Spleen (tissue), 11 donors: ENCODE data around the gene RNGTT. TPM values are rescaled to one million over a fixed set of nuclear protein-coding genes. Genes with fewer than 3 reads are reported as not detected.

Source experiments
- DNase-seq: peaks from one replicate; pipeline ENCODE4 v3.0.0-alpha.2; 2020
- H3K27ac ChIP-seq, 8 donors: fragments of 200-600 bp; sonication (generic) in 7 of 8; 1 replicate in 4 of 8; 2 replicates in 4 of 8; pipeline versions ENCODE4 v1.5.0 to v1.8.0; 2016 to 2021; ENCODE audit warnings: inconsistent platforms in 4 of 8, mild to moderate bottlenecking in 4 of 8, moderate library complexity in 1 of 8
- H3K27me3 ChIP-seq, 7 donors: fragments of 200-600 bp; sonication (generic) in 6 of 7; replicated peaks in 1 of 7; 1 replicate in 4 of 7; 2 replicates in 3 of 7; pipeline versions ENCODE4 v1.5.0 to v1.8.0; 2016 to 2021; ENCODE audit warnings: inconsistent platforms in 3 of 7, mild to moderate bottlenecking in 1 of 7
- H3K36me3 ChIP-seq, 6 donors: fragments of 200-600 bp; sonication (generic) in 5 of 6; 1 replicate in 4 of 6; 2 replicates in 2 of 6; pipeline versions ENCODE4 v1.5.0 to v1.8.0; 2016 to 2021; ENCODE audit warnings: inconsistent platforms in 2 of 6
- H3K4me1 ChIP-seq, 6 donors: fragments of 200-600 bp; sonication (generic) in 5 of 6; 1 replicate in 3 of 6; 2 replicates in 3 of 6; pipeline versions ENCODE4 v1.5.0 to v1.8.0; 2016 to 2021; ENCODE audit warnings: inconsistent platforms in 3 of 6
- H3K4me3 ChIP-seq, 8 donors: fragments of 200-600 bp; sonication (generic) in 7 of 8; 1 replicate in 4 of 8; 2 replicates in 4 of 8; pipeline versions ENCODE4 v1.5.0 to v1.8.0; 2016 to 2021; ENCODE audit warnings: inconsistent platforms in 4 of 8, mild to moderate bottlenecking in 4 of 8, moderate library complexity in 2 of 8
- H3K9me3 ChIP-seq, 8 donors: fragments of 200-600 bp; sonication (generic) in 7 of 8; 1 replicate in 4 of 8; 2 replicates in 4 of 8; pipeline versions ENCODE4 v1.5.0 to v1.8.0; 2016 to 2021; ENCODE audit warnings: inconsistent platforms in 4 of 8
- CTCF ChIP-seq, 11 experiments: fragments of 200-600 bp in 7 of 11; fragments of 450-650 bp in 4 of 11; sonication (generic) in 4 of 11; IDR thresholded peaks in 8 of 11; conservative IDR thresholded peaks in 3 of 11; 1 replicate in 7 of 11; 2 replicates in 4 of 11; pipeline versions ENCODE4 v1.4.0 to v1.8.0; 2016 to 2021; ENCODE audit warnings: antibody characterized with exemption in 11 of 11, inconsistent platforms in 4 of 11, mild to moderate bottlenecking in 1 of 11
- POLR2A ChIP-seq, 3 donors: fragments of 450-650 bp; IDR thresholded peaks; one replicate each; pipeline ENCODE4 v1.5.1; 2017; ENCODE audit warnings: antibody characterized with exemption in 3 of 3, mild to moderate bottlenecking in 1 of 3
- POLR2AphosphoS5 ChIP-seq, 3 donors: sonication (generic); formaldehyde crosslinking; IDR thresholded peaks; one replicate each; pipeline ENCODE4 v1.5.1; 2017; ENCODE audit warnings: antibody characterized with exemption in 3 of 3
- WGBS, 5 donors: extraction: QIAGEN DNeasy Blood & Tissue Kit in 3 of 5; methylation state at CpG; one replicate each; pipeline versions ENCODE4 v1.1.5 to v1.1.7; 2013 to 2018; 5-methylcytosine and 5-hydroxymethylcytosine counted together
- intact Hi-C: fragments of 100-400 bp; cut with DNase I; formaldehyde crosslinking; loops from one replicate; pipeline ENCODE4 v1.15.0; 2023; ENCODE audit warnings: low total_unique reads
- polyA plus RNA-seq, 3 donors: library from polyadenylated mRNA; stranded (reverse); fragments of 200-250 nt; gene quantifications; one replicate each; pipeline ENCODE4 v1.2.1, GENCODE V29; 2013
- total RNA-seq, 7 donors: library from RNA; depleted of rRNA in 3 of 7; stranded (reverse); fragments of >200 nt in 3 of 7; fragmentation: NEBNext Ultra II Directional in 4 of 7; extraction: Animal tissue kit (Norgen Biotek cat#: 25700) in 4 of 7; gene quantifications; one replicate each; pipeline versions ENCODE4 v1.1.0 to v1.2.1, GENCODE V29; 2016 to 2021
- donor health status: healthy with polysubstance abuse.
- donor health status: DM: no; HTN: no; CAD: no; lungs with moderate emphysema.
- donor health status: DM: no; HTN: no; CAD: no.
- donor health status: Bipolar disorder and iron deficiency.
- donor health status: healthy.
- donor health status: DM: no; HTN: no; CAD: no.
- donor health status: DM: yes; HTN: yes; CAD: no.

Gene RNGTT
- total and polyA plus RNA-seq, 10 donors = 9.4 to 27.1 (median 17.6) TPM

GRCh38 chr6:88987922-88988321, 24.5 kb upstream of the RNGTT start:
- intact Hi-C loops = loop anchor here (10.0 kb wide), 2 partner anchors 157 to 617 kb away; partner anchors contain the start of gene PM20D2
- no peak for DNase-seq

GRCh38 chr6:88985901-88986300, 22.5 kb upstream of the RNGTT start:
- intact Hi-C loops = loop anchor here (10.0 kb wide), 2 partner anchors 159 to 619 kb away; partner anchors contain the start of gene PM20D2
- TF ChIP-seq POLR2A (IDR thresholded peaks at IDR 0.05) (no peak), CTCF (IDR thresholded peaks at IDR 0.05 in 8 of 11, conservative IDR thresholded peaks at IDR 0.05 in 3 of 11) (no peak), POLR2AphosphoS5 (IDR thresholded peaks at IDR 0.05) (no peak)
- DNase-seq = no peak
- Histone ChIP-seq H3K9me3 (no peaks in the 10 kb centered on the region), H3K4me1 (peaks cover 0 to 12% (median 6%) of the 10 kb centered on the region in 6 donors), H3K27me3 (no peaks in the 10 kb centered on the region), H3K4me3 (no peak overlapping the region), H3K36me3 (no peaks in the 10 kb centered on the region), H3K27ac (no peak overlapping the region)

More at GRCh38 chr6:88987922-88988321, 24.5 kb upstream of the RNGTT start:
- H3K4me1 ChIP-seq = peaks cover 0 to 9% (median 4%) of the 10 kb centered on the region in 6 donors
- TF ChIP-seq POLR2A (IDR thresholded peaks at IDR 0.05) = no peak
- TF ChIP-seq CTCF (IDR thresholded peaks at IDR 0.05 in 8 of 11, conservative IDR thresholded peaks at IDR 0.05 in 3 of 11) = no peak
- no peak for TF ChIP-seq POLR2AphosphoS5 (IDR thresholded peaks at IDR 0.05)
- no peak overlapping the region for H3K4me3 ChIP-seq
- 44 to 74% (median 72%) methylated on average over 2 of the region's 2 CpGs for WGBS, 5 donors
- H3K27ac ChIP-seq = no peak overlapping the region
- no peaks in the 10 kb centered on the region for H3K36me3 ChIP-seq
- no peaks in the 10 kb centered on the region for H3K9me3 ChIP-seq
- H3K27me3 ChIP-seq = no peaks in the 10 kb centered on the region

- no peaks in the 10 kb centered on the region for H3K27me3 ChIP-seq
- peaks cover 0 to 12% (median 6%) of the 10 kb centered on the region in 6 donors for H3K4me1 ChIP-seq
- H3K27ac ChIP-seq = no peak overlapping the region
- no peak overlapping the region for H3K4me3 ChIP-seq
- DNase-seq = no peak
- no peaks in the 10 kb centered on the region for H3K36me3 ChIP-seq
- 87 to 95% (median 89%) methylated on average over 5 of the region's 5 CpGs for WGBS, 5 donors
- no peak for TF ChIP-seq POLR2A (IDR thresholded peaks at IDR 0.05)
- no peak for TF ChIP-seq POLR2AphosphoS5 (IDR thresholded peaks at IDR 0.05)
- no peak for TF ChIP-seq CTCF (IDR thresholded peaks at IDR 0.05 in 8 of 11, conservative IDR thresholded peaks at IDR 0.05 in 3 of 11)
- H3K9me3 ChIP-seq = no peaks in the 10 kb centered on the region
- intact Hi-C loops = loop anchor here (5.0 to 10.0 kb wide), 3 partner anchors 160 to 620 kb away; partner anchors contain the start of gene PM20D2
These were observed 21.2 kb upstream of the RNGTT start for GRCh38 chr6:88984606-88985005.

GRCh38 chr6:88984152-88984551, 20.7 kb upstream of the RNGTT start:
- TF ChIP-seq CTCF (IDR thresholded peaks at IDR 0.05 in 8 of 11, conservative IDR thresholded peaks at IDR 0.05 in 3 of 11) = no peak
- TF ChIP-seq POLR2A (IDR thresholded peaks at IDR 0.05) = no peak
- TF ChIP-seq POLR2AphosphoS5 (IDR thresholded peaks at IDR 0.05) = no peak
- H3K36me3 ChIP-seq = no peaks in the 10 kb centered on the region
- no peak overlapping the region for H3K4me3 ChIP-seq
- H3K27ac ChIP-seq = no peak overlapping the region
- no peaks in the 10 kb centered on the region for H3K27me3 ChIP-seq
- H3K4me1 ChIP-seq = peaks cover 0 to 12% (median 6%) of the 10 kb centered on the region in 6 donors
- intact Hi-C loops = loop anchor here (5.0 to 10.0 kb wide), 3 partner anchors 161 to 621 kb away; partner anchors contain the start of gene PM20D2
- H3K9me3 ChIP-seq = no peaks in the 10 kb centered on the region
- DNase-seq = no peak
